HG03565 (cell line): Measurements from ENCODE around the gene SCARF2.
"Not testable (repeated sequence)": the region's sequence is repeated elsewhere in the genome, so short reads cannot be mapped to it uniquely, and the experiment has no call there.

Experiments used
- ATAC-seq: cut with Tn5 transposase; IDR thresholded peaks from one replicate; pipeline ENCODE4 v1.9.1; 2021; ENCODE audit warnings: mild to moderate bottlenecking, moderate library complexity; ENCODE audit not compliant: unreplicated experiment

The SCARF2 gene

GRCh38 chr22:20429254-20430100, 8.1 kb downstream of the SCARF2 start:
- ATAC-seq: no peak

GRCh38 chr22:20428496-20429253, 8.9 kb downstream of the SCARF2 start:
- ATAC-seq: no peak

- ATAC-seq: no peak
These were observed 9.6 kb downstream of the SCARF2 start for GRCh38 chr22:20427945-20428417.

- no peak for ATAC-seq
These were observed 10.3 kb downstream of the SCARF2 start for GRCh38 chr22:20427104-20427944.

- ATAC-seq: no peak
These were observed 11.4 kb downstream of the SCARF2 start for GRCh38 chr22:20426259-20426615.

GRCh38 chr22:20425566-20426258, 11.9 kb downstream of the SCARF2 start:
- no peak for ATAC-seq

- ATAC-seq: no peak
These were observed 12.6 kb downstream of the SCARF2 start for GRCh38 chr22:20424932-20425565.

- ATAC-seq: no peak
These were observed 13.1 kb downstream of the SCARF2 start for GRCh38 chr22:20424568-20424931.

- no peak for ATAC-seq
These were observed 13.6 kb downstream of the SCARF2 start for GRCh38 chr22:20423906-20424551.

- ATAC-seq: no peak
These were observed 14.4 kb downstream of the SCARF2 start for GRCh38 chr22:20423008-20423905.

- no peak for ATAC-seq
These were observed 15.2 kb downstream of the SCARF2 start for GRCh38 chr22:20422271-20423007.

GRCh38 chr22:20421507-20421874, 16.1 kb downstream of the SCARF2 start:
- ATAC-seq: no peak

GRCh38 chr22:20420157-20420842, 17.3 kb downstream of the SCARF2 start:
- no peak for ATAC-seq

GRCh38 chr22:20419664-20419951, 18.0 kb downstream of the SCARF2 start:
- ATAC-seq: no peak

GRCh38 chr22:20418211-20418788, 19.3 kb downstream of the SCARF2 start:
- no peak for ATAC-seq

- not testable (repeated sequence) for ATAC-seq
These were observed 21.9 kb downstream of the SCARF2 start for GRCh38 chr22:20415699-20416098.

- ATAC-seq: not testable (repeated sequence)
These were observed 22.4 kb downstream of the SCARF2 start for GRCh38 chr22:20415241-20415640.
